Stimulated activated CD4-positive, alpha-beta T cell treated with anti-CD3 and anti-CD28 coated beads, Interleukin-2, amount 100 ng/mL, for 24 hours (primary cell): ENCODE measurements around the gene ATP10A.

Experiments used
- DNase-seq, 2 donors: peaks; one replicate each; pipeline ENCODE4 v3.0.0-alpha.2; 2020

Gene ATP10A, protein sequence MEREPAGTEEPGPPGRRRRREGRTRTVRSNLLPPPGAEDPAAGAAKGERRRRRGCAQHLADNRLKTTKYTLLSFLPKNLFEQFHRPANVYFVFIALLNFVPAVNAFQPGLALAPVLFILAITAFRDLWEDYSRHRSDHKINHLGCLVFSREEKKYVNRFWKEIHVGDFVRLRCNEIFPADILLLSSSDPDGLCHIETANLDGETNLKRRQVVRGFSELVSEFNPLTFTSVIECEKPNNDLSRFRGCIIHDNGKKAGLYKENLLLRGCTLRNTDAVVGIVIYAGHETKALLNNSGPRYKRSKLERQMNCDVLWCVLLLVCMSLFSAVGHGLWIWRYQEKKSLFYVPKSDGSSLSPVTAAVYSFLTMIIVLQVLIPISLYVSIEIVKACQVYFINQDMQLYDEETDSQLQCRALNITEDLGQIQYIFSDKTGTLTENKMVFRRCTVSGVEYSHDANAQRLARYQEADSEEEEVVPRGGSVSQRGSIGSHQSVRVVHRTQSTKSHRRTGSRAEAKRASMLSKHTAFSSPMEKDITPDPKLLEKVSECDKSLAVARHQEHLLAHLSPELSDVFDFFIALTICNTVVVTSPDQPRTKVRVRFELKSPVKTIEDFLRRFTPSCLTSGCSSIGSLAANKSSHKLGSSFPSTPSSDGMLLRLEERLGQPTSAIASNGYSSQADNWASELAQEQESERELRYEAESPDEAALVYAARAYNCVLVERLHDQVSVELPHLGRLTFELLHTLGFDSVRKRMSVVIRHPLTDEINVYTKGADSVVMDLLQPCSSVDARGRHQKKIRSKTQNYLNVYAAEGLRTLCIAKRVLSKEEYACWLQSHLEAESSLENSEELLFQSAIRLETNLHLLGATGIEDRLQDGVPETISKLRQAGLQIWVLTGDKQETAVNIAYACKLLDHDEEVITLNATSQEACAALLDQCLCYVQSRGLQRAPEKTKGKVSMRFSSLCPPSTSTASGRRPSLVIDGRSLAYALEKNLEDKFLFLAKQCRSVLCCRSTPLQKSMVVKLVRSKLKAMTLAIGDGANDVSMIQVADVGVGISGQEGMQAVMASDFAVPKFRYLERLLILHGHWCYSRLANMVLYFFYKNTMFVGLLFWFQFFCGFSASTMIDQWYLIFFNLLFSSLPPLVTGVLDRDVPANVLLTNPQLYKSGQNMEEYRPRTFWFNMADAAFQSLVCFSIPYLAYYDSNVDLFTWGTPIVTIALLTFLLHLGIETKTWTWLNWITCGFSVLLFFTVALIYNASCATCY (N-terminal part only)

DNA sequence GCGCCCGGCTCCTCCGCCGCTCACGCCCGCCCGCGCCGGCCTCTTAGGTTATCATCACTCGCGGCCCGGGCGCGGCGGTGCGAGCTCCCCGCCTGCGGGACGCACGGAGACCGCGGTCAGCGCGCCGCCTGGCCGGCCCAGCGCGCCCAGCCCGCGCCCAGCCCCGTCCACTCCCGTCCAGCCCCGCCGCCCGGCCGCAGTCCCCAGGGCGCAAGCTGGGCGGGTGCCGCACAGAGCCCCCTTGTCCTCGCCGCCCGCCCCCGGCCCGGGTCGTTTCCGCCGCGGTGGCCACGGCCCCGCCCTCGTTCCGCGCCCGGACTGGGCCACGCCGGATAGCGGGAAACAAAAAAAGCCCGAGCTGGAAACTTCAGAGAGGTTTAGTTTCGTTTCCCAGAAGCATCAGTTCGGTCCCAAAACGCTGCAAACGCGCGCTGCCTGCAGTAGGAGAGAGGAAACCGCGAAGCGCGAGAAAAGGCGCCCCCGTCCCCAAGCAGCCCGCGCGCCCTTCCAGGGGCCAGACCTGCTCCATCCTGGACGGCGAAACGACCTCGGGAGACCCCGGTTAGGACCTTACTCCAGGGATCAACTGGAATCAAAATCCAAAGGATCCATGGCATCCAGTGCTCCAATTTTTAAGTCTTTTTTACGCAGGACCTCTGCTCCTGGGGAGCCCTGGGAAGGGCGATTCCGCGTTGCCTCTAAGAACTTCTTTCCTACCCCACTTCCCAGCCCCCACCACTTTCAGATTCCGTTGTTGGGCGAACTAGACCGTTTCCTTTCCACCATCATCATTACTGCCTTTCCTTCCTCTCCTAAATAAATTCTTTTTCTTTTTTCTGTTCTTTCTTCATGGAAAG is at the start of gene ATP10A:
Gene ATP10A, minus strand, starts transcription at position 217 of the 857 bp plus-strand sequence. CDS start 231 bp downstream, outside the sequence.
- DNase-seq: peak; percentile 53 to 75

DNA sequence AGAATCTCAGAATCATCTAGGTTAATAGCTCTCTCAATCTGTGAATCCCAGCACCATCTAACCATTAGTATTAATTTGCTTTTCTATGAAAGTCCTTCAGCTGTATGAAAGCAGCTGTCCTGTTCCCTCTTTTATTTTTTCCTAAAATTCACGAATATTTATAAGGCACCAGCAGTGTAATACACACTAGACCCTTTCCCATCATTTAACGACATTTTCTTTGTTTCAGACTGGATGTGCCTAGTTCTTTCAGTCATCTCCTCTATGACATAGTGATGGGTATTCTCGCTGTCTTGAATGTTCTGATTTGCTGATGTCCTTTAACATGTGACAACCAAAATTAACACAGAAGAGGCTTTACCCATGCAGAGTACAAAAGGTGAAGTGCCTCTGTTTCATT is 48.9 kb upstream of the ATP10A start:
- DNase-seq: no peak

DNA sequence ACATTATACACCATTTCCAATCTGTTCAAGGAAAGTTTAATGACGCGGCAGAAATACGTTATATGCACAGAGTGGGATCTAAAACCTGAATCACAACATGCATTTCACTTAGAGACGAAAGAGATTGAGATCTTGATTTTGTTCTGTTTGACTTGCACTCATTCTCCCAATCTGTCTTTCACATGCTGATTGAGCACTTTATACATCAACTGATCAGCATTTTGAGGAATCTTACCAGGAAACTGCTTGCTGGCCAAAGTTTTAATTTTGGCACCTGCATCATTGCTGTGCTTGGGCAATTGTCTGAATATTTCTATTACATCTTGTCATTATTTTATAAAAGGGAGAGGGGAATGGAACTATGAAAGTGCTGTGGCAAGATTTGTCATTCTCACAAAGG is 47.7 kb upstream of the ATP10A start:
- no peak for DNase-seq

DNA sequence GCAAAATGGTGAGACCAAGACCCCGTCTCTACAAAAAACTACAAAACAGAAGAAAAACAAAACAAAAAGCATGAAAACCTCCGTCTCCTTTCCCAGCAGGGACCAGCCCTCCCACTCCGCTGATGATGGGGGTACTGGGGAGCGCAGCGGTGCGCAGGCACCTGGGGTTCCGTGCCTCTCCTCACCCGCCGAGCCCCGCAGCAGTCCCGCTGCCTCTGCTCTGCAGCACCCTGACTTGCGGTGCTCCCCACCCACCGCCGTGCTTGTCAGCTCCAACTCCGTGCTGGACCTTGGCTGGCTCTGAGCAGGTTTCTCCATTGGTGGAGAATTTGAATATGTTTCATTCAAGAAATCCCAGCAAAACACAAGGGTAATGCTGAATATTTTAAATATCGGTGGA is 46.7 kb upstream of the ATP10A start:
- no peak for DNase-seq

DNA sequence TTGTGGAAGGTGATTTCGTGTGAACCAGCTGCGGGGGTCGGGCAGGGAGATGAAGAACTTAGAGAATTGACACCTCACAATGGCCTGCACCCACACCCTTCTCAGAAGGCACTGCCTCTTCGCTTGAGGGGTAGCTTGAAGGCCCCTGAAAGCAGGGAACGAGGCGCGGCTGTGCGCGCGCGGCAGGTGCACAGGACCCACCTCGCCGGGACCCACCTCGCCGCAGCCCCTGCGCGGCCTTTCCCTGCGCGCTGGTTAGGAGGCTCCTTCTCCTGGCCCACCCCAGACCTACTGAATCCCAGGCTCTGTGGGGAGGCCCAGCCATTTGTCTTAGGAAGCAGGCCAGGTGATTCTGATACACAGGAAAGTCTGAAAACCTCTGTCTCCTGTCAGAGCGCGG is 46.2 kb upstream of the ATP10A start:
- no peak for DNase-seq

DNA sequence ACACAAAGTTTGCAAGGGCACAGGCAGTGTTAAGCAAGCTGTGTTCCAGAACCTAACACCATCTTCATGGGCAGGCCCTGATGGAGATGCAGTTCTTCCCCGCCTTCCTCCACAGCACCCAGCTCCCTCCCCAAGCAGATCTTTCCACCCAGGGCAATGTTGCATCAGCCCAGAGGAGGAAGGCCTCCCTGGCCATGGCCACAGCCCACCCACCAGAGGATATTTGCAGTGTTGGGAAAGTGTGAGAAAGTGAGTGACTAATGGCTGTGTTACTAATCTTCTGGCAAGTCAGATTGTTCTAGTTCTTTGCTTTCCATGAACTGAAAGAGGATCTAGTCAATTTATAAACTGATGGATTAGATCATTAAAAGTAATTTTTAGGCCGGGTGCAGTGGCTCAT is 42.0 kb upstream of the ATP10A start:
- peak; percentile 29 to 40 for DNase-seq

DNA sequence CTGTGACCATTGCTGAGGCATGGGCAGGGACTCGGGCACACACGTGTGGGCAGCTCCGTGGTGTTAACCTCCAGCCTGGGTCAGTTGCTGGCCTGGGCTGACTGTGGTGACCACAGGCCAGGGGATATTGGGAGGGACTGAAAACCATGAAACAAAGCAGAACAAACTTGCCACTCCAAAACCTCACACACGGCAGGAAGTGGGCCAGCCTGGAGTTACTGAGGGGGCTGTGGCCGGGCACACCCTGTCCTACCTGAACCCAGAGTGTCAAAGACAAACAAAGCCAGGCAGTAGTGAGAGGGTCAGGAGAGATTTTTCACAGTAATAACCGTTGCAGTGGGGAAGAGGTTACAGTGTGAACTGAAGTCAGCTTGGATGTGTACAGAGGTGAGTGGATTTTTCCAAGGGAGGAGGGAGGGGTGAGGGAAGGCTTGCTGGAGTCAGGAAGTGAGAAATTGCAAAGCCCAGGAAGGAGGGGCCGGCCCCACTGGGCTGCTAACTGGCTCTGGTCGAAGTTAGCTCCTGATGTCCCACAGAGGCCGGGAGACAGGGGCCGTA is 40.0 kb upstream of the ATP10A start:
- no peak for DNase-seq

DNA sequence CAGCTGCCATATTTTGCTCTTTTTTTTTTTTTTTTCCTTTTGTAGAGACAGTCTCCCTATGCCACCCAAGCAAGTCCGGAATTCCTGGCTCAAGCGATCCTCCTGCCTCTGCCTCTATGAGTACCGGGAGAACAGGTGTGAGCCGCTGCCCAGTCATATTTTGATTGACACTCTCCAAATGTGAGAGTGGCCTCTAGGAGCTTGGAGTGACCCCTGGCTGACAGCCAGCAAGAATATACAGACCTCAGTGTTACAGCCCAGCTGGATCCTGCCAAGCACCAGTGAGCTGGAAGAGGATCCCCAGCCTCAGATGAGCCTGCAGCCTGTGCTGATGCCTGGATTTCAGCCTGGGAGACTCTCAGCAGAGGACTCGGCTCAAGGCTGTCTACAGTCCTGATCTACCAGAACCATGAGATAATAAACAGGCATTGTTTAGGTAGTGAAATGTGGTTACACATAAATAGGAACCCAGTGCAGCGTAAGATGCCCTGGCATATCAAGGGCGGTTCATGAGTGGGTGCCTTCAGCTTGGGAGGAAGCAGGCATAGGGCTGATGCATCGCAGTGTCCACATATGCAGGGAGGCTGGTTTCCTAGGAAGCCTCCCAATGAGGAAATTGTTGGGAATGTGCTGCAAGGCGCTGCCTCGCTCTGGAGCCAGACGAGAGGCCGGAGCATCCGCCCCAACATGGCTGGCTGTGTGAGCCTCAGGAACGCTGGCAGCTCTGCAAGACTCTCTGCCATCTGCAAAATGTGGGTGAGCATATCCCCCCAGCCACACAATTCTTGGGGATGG is 38.9 kb upstream of the ATP10A start:
- no peak for DNase-seq

DNA sequence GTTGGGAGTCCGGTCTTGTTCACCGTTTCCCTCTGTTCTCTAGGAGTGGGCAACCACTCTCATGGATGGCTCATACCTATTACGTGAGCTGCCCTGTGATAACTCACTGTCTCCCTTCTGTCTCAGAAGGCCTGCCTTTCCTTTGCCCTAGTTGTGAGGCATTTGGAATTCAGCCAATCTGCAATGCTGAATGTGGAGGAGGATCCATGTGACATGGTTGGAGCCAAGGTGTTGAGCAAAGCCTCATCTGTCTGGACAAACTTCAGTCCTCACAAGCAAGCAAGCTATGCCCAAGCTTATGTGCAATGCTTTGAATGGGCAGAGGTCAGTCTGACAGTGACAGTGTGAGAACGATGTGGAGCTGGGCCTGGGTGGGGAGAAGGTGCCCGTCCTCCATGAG is 37.8 kb upstream of the ATP10A start:
- no peak for DNase-seq

DNA sequence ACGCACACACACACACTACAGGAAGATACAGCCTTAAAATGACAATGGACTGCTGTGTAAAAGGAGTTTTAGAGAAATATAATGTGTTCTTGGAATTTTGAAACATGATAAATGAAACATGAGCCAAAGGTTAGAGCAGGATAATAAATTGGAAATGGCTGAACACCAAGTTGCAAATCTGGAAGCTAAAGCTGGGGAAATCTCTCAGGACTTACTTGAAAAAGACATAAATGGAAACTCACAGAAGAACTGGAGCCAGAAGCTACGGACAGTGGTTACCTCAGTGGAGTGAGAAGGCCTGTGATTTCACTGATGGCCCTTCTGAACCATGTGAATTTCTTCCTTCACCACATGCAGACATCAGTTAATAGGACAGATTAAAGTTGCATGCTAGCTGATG is 37.3 kb upstream of the ATP10A start:
- DNase-seq: no peak

DNA sequence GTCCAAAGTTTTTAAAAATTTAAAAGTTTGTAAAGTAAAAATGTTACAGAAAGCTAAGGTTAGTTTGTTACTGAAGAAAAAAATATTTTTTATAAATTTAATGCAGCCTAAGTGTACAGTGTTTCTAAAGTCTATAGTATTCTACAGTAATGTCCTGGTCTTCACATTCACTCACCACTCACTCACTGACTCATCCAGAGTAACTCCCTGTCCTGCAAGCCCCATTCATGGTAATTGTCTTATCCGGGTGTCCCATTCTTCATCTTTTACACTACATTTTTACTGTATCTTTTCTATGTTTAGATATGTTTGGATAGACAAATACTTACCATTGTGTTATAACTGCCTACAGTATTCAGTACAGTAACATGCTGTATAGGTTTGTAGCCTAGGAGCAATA is 36.7 kb upstream of the ATP10A start:
- no peak for DNase-seq

DNA sequence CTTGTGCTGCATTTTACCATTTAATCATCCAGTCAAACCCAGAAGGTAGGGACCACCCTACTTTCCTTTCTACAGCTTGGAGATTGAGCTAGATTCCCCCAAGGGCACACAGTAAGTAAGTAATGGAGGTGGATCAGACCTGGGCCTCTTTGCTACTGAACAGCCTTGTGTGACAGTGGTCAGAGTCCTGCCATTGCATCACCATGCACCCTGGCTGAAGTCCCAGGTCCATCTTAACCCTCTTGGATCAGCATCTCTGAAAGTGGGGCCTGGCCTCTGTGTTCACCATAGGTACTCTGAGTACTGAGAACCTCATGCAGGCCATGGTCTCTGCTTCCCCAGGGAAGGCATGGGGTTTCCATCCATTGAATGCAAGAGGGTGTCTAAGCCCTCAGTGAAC is 34.5 kb upstream of the ATP10A start:
- DNase-seq: no peak

DNA sequence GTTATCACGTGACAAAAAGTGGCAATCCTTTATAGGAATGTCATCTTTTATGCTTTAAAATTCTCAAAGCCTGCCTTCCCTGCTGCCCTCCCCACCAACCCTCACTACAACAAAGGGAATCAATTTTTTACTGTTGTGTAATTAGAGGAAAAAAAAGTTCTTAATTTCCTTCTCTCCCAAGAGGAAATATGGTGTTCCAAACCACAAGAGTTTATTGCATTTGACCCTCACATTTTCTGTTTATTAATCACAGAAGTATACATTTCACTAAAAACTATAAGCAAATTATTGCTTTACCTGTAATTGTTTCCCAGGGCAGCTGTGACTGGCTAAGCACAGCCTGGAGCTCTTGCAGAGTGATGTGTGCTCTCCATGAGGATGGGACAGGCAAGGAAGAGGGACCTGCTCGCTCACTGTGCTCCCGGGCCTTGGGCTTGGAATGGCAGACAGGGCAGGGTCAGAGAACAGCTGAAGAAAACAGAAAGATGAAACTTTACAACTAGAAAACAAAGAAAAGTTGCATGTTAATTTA is 31.3 kb upstream of the ATP10A start:
- DNase-seq: no peak

DNA sequence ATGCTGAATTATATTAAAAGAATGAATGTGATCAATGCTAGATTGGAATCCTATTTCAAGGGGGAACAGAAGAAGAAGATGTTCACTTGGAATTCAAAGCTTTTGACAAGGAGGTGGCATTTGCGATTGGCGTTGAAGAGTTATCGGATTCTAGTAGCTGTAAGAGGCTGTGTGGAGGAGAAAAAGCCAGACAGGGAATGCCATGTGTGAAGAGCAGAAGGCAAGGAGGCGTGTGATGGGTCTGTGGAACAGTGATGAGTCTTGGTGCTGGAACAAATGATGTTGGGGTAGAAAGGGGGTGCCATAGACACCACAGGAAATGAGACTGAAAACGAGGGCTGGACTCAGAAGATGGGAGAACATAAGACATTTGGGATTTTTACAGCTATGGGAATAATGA is 30.5 kb upstream of the ATP10A start:
- no peak for DNase-seq

DNA sequence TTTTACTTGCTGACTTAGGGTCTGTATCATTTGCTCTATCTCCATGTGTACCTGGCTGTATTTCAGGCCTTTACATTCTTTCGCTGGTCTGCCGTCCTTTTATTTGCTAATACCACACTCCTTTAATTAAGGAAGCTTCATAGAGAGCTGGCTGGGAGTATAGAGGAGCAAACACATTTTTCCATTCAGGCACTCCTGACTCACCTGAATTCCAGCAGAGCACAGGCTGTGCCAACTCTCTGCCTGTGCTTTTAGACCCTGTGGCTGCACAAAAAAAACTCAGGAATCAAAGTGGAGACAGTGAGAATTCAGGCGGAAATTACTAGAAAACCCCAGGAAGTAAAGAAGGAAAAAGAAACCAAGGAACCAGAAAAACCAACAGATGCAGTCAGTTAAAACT is 29.0 kb upstream of the ATP10A start:
- DNase-seq: no peak

DNA sequence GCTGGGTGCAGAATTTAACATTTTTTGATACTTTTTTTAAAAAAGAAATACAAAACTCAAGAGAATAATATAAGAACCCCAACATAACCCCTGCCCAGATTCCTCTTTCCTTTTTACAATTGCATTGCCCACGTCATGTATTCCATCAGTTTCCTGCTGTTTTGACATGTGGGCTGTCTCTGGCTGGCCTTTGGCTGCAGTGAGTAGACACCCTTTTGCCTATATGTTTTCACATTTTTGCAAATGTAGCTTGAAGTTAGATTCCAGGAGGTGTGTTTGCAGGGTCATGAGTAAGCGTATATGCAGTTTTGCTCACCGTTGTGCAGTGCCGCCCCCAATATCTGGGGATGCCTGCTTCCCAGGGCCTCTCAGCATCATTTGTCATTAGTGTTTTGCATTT is 28.0 kb upstream of the ATP10A start:
- DNase-seq: no peak

DNA sequence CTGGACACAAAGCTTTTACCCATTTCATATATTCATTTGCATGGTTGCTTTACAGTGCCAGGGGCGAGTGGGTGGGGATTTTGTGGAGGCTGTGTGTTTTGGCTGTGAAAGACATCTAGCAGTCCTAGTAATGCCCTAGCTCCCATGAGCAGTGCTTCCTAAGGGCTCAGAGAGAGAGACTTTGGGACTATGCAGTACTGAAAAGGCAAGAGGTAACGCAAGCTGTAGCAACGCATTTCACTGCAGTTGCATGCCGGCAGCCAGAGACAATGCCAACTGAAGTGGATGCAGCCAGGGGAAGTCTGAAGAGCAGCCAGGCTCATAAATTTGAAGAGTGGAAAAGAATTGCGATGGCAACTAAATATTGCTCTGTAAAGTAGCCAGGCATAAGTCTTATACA is 27.4 kb upstream of the ATP10A start:
- no peak for DNase-seq

DNA sequence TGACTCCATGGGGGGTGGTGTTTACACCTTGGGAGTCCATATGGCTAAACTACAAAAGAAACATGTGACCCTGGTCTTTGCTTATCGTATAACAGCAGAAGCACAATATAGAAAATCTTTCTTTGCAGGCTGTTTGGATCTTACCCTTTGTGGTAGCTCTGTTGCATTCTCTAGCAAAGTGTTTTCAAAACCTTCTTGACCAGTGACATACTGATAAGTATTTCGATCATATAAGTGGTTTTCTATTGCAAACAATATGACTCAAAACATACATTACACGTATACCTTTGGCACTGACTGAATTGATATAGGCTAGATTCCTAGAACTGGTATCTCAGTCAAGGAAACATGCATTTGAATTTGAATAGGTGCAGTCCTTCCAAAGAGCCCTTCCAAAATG is 24.7 kb upstream of the ATP10A start:
- DNase-seq: no peak

DNA sequence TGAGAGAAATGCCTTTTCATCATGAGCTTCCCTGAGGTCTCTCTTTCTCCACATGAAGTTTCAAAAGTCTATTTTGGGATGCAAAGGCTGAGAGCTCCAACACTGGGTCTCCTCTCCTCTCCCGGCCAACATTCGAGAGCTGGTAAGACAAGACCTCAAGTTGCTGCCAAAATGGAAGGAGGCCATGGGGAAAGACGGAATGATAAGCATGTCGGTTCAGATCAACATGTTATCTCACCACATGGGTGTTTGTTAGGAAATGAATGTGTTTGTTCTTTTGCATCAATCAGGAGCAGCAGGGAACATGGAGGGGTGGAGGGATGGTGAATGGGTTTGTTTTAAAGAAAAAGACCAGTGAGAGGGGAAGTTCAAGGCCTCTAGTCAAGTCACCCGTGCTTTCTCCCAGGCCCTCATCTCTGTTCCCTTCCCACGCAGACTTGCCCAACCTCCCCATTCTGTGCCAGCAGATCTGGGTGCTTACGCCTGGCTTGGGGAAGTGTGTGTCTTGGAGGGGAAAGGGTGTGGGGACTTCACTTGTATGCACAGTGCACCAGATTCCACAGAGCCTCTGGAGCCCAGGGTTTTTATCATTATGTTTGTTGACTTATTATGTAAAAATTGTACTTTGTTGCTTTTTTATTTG is 23.5 kb upstream of the ATP10A start:
- no peak for DNase-seq

DNA sequence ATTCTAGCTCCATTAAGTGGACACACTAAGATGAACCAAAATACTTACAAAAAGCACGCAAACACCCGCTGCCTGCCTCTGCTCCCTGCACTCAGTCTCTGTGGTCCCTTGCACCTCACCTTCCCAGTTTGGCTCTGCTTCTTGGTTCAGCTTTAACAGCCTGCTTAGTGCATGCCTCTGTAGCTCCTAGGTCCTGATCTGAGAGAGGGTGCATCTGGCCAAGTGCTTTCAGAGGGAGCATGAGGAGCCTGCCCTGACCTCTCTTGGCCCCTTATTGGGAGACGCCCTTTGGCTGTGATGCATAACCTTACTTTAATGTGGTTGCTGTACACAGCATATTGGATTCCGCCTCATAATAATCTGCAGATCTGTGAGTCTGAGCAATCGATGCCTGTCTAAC is 21.2 kb upstream of the ATP10A start:
- no peak for DNase-seq
